HepG2 (cell line): ENCODE data around the gene CREBRF. TPM values are rescaled to one million over a fixed set of nuclear protein-coding genes. Genes with fewer than 3 reads are reported as not detected.

ENCODE experiments used
- ARNT2 ChIP-seq: sonication (generic); formaldehyde crosslinking; IDR thresholded peaks from 2 replicates; pipeline ENCODE4 v1.8.0; 2022; ENCODE audit warnings: mild to moderate bottlenecking, low read depth, missing genetic modification reagents, moderate library complexity
- ASH2L ChIP-seq: fragments of 300-600, 200-600 bp; sonication (generic); IDR thresholded peaks from 2 replicates; pipeline ENCODE4 v1.7.0; 2017; ENCODE audit warnings: low read depth, mild to moderate bottlenecking, moderate library complexity, mixed read lengths, low read length; ENCODE audit not compliant: insufficient read length
- CEBPG ChIP-seq: IDR thresholded peaks from 2 replicates; pipeline ENCODE4 v1.6.1; 2016
- E2F2 ChIP-seq: sonication (generic); formaldehyde crosslinking; IDR thresholded peaks from 2 replicates; pipeline ENCODE4 v1.4.0; 2020; ENCODE audit warnings: missing genetic modification reagents, borderline replicate concordance
- FOXA1 ChIP-seq, 2 experiments: fragments of 450-650 bp in 1 of 2; sonication (generic) in 1 of 2; formaldehyde crosslinking in 1 of 2; IDR thresholded peaks; 2 replicates each; pipeline versions ENCODE4 v1.4.0 to v1.6.1; 2016 to 2020; ENCODE audit warnings: missing genetic modification reagents in 1 of 2
- GATA4 ChIP-seq: sonication (generic); IDR thresholded peaks from 2 replicates; pipeline ENCODE4 v1.6.1; 2016; ENCODE audit warnings: antibody characterized with exemption, low read depth, borderline replicate concordance
- GPN1 ChIP-seq: sonication (generic); formaldehyde crosslinking; IDR thresholded peaks from 2 replicates; pipeline ENCODE4 v1.5.1; 2020; ENCODE audit warnings: missing genetic modification reagents, borderline replicate concordance
- HNRNPLL ChIP-seq: fragments of 200-400 bp; formaldehyde crosslinking; IDR thresholded peaks from 2 replicates; pipeline ENCODE4 v1.6.1; 2017; ENCODE audit warnings: mild to moderate bottlenecking, low read depth, low read length; ENCODE audit not compliant: poor library complexity, severe bottlenecking
- HOXA5 ChIP-seq: sonication (generic); formaldehyde crosslinking; IDR thresholded peaks from 2 replicates; pipeline ENCODE4 v1.4.0; 2020; ENCODE audit warnings: missing genetic modification reagents
- KMT2A ChIP-seq: sonication (generic); formaldehyde crosslinking; IDR thresholded peaks from 2 replicates; pipeline ENCODE4 v1.4.0; 2020; ENCODE audit warnings: missing genetic modification reagents
- MYPOP ChIP-seq: sonication (generic); formaldehyde crosslinking; IDR thresholded peaks from 2 replicates; pipeline ENCODE4 v1.8.1; 2023; ENCODE audit warnings: mild to moderate bottlenecking, moderate library complexity, missing genetic modification reagents
- PAWR ChIP-seq: sonication (generic); formaldehyde crosslinking; IDR thresholded peaks from 2 replicates; pipeline ENCODE4 v1.4.0; 2020; ENCODE audit warnings: missing genetic modification reagents, mild to moderate bottlenecking, borderline replicate concordance
- PBX2 ChIP-seq: IDR thresholded peaks from 2 replicates; pipeline ENCODE4 v1.6.1; 2016; ENCODE audit warnings: control low read depth
- SMYD3 ChIP-seq: sonication (generic); formaldehyde crosslinking; IDR thresholded peaks from 2 replicates; pipeline ENCODE4 v1.8.1; 2023; ENCODE audit warnings: mild to moderate bottlenecking, missing genetic modification reagents
- SP5 ChIP-seq: IDR thresholded peaks from 2 replicates; pipeline ENCODE4 v1.6.1; 2016; ENCODE audit warnings: low read depth, borderline replicate concordance
- TERF1 ChIP-seq: sonication (generic); formaldehyde crosslinking; IDR thresholded peaks from 2 replicates; pipeline ENCODE4 v1.8.0; 2022; ENCODE audit warnings: mild to moderate bottlenecking, missing genetic modification reagents, moderate library complexity
- TOPORS ChIP-seq: sonication (generic); formaldehyde crosslinking; IDR thresholded peaks from 2 replicates; pipeline ENCODE4 v1.8.0; 2023; ENCODE audit warnings: mild to moderate bottlenecking, missing genetic modification reagents
- ZBTB20 ChIP-seq: sonication (generic); formaldehyde crosslinking; IDR thresholded peaks from 2 replicates; pipeline ENCODE4 v1.8.1; 2023; ENCODE audit warnings: missing genetic modification reagents, low read depth, mild to moderate bottlenecking, borderline replicate concordance
- ZBTB7A ChIP-seq: sonication (generic); formaldehyde crosslinking; IDR thresholded peaks from 2 replicates; pipeline ENCODE4 v1.8.0; 2022; ENCODE audit warnings: mild to moderate bottlenecking, missing genetic modification reagents
- ZNF34 ChIP-seq: sonication (generic); formaldehyde crosslinking; IDR thresholded peaks from 2 replicates; pipeline ENCODE4 v1.4.0; 2020; ENCODE audit warnings: mild to moderate bottlenecking, missing genetic modification reagents, borderline replicate concordance
- ZNF414 ChIP-seq: sonication (generic); formaldehyde crosslinking; IDR thresholded peaks from 2 replicates; pipeline ENCODE4 v1.5.0; 2020; ENCODE audit warnings: missing genetic modification reagents
- ZNF430 ChIP-seq: sonication (generic); formaldehyde crosslinking; IDR thresholded peaks from 2 replicates; pipeline ENCODE4 v1.9.0; 2021; ENCODE audit warnings: mild to moderate bottlenecking, missing genetic modification reagents
- ZNF44 ChIP-seq: sonication (generic); formaldehyde crosslinking; IDR thresholded peaks from 2 replicates; pipeline ENCODE4 v1.5.1; 2020; ENCODE audit warnings: mild to moderate bottlenecking, missing genetic modification reagents
- ZNF441 ChIP-seq: sonication (generic); formaldehyde crosslinking; IDR thresholded peaks from 2 replicates; pipeline ENCODE4 v1.7.0; 2021; ENCODE audit warnings: missing genetic modification reagents, borderline replicate concordance
- ZNF747 ChIP-seq: sonication (generic); formaldehyde crosslinking; IDR thresholded peaks from 2 replicates; pipeline ENCODE4 v1.8.1; 2023; ENCODE audit warnings: missing genetic modification reagents, mild to moderate bottlenecking, borderline replicate concordance
- polyA plus RNA-seq, 8 experiments: library from polyadenylated mRNA; depleted of rRNA in 3 of 8; stranded (reverse) in 7 of 8; unstranded in 1 of 8; fragments of >200 nt; fragmentation: Illumina TruSeq in 4 of 8; extraction: Trizol in 4 of 8; gene quantifications; 2 replicates each; pipeline versions ENCODE4 v1.2.1 to v1.2.3, GENCODE V29; 2011 to 2016; ENCODE audit warnings: low read depth in 4 of 8, missing spikeins in 1 of 8, mixed read lengths in 1 of 8; ENCODE audit not compliant: insufficient read depth in 1 of 8
- total RNA-seq, 5 experiments: library from RNA; depleted of rRNA; stranded (reverse); fragments of >200 nt; fragmentation: Illumina TruSeq; extraction: Trizol; gene quantifications; 2 replicates each; pipeline ENCODE4 v1.2.3, GENCODE V29; 2016; ENCODE audit warnings: low read depth in 1 of 5

The CREBRF gene
- total and polyA plus RNA-seq, 2 of the 13 experiments (the other 11 are each of a cell fraction or from before 2014, with no cell fraction given), result 4.5 to 10.2 TPM

- TF ChIP-seq TERF1 (CRISPR knock-in tag) (no peak), CEBPG (no peak), ZBTB7A (CRISPR knock-in tag) (no peak), HNRNPLL (no peak), GATA4 (no peak), ZNF44 (CRISPR knock-in tag) (no peak), ZNF441 (CRISPR knock-in tag) (no peak), E2F2 (no peak), ZNF414 (CRISPR knock-in tag) (no peak), HOXA5 (CRISPR knock-in tag) (no peak), PAWR (no peak), MYPOP (CRISPR knock-in tag) (0 out of 2 replicates have a peak, but pooled peaks have one; percentile 30), FOXA1 (IDR thresholded peaks at IDR 0.05) (no peak), FOXA1 (CRISPR knock-in tag; IDR thresholded peaks at IDR 0.05) (0 out of 2 replicates have a peak, but pooled peaks have one; percentile 6), ZNF747 (no peak), ZNF34 (CRISPR knock-in tag) (no peak), PBX2 (CRISPR knock-in tag) (no peak), ARNT2 (CRISPR knock-in tag) (no peak), ZNF430 (CRISPR knock-in tag) (peak; percentile 43; the same call in 1 of the 2 replicates), ZBTB20 (no peak), SP5 (CRISPR knock-in tag) (peak; percentile 21; the same call in 1 of the 2 replicates), KMT2A (CRISPR knock-in tag) (no peak), TOPORS (CRISPR knock-in tag) (no peak), GPN1 (CRISPR knock-in tag) (no peak), ASH2L (peak; percentile 9), SMYD3 (CRISPR knock-in tag) (no peak)
These were observed 40.3 kb upstream of the CREBRF start (continued) for GRCh38 chr5:173015598-173016455.
